Right ventricle myocardium superior (tissue), 1 donor: Measurements from ENCODE around the gene ANKRD29. TPM values are rescaled to one million over a fixed set of nuclear protein-coding genes. Genes with fewer than 3 reads are reported as not detected.
"Not testable (repeated sequence)": the region's sequence is repeated elsewhere in the genome, so short reads cannot be mapped to it uniquely, and the experiment has no call there.

Experiments
- ATAC-seq: fragments of 200-7000 bp; cut with Tn5 transposase; one replicate; pipeline ENCODE4 v1.9.1; 2020; ENCODE audit warnings: mild to moderate bottlenecking; ENCODE audit not compliant: poor library complexity
- DNase-seq: peaks from one replicate; pipeline ENCODE4 v3.0.0-alpha.2; 2020
- intact Hi-C: fragments of 100-400 bp; cut with DNase I; formaldehyde crosslinking; loops from one replicate; pipeline ENCODE4 v1.11.2; 2022
- total RNA-seq: library from RNA; stranded (reverse); fragmentation: NEBNext Ultra II Directional; extraction: Animal tissue kit (Norgen Biotek cat#: 25700); gene quantifications from one replicate; pipeline ENCODE4 v1.2.1, GENCODE V29; 2021
- donor health status: DM: no; HTN: yes; CAD: no; lungs with severe emphysema.

The ANKRD29 gene
- total RNA-seq, 1 donor from 2014 or later, result 7.0 TPM

- DNase-seq (no peak), ATAC-seq (no peak)
- intact Hi-C loops, result no loop called here
Observed at GRCh38 chr18:23574611-23575308, 88.0 kb downstream of the ANKRD29 start.

- intact Hi-C loops, result no loop called here
- DNase-seq (no peak), ATAC-seq (no peak)
Observed at GRCh38 chr18:23573626-23574431, 88.9 kb downstream of the ANKRD29 start.

GRCh38 chr18:23573020-23573419, 89.7 kb downstream of the ANKRD29 start:
- ATAC-seq (peak; percentile 45), DNase-seq (no peak)
- intact Hi-C loops, result no loop called here

- DNase-seq (no peak), ATAC-seq (no peak)
- intact Hi-C loops, result no loop called here
Observed at GRCh38 chr18:23572570-23572969, 90.1 kb downstream of the ANKRD29 start.

GRCh38 chr18:23572012-23572411, 90.7 kb downstream of the ANKRD29 start:
- intact Hi-C loops, result no loop called here
- DNase-seq (no peak), ATAC-seq (no peak)

GRCh38 chr18:23570912-23571504, 91.7 kb downstream of the ANKRD29 start:
- DNase-seq, result no peak
- no peak for ATAC-seq
- intact Hi-C loops, result no loop called here

- intact Hi-C loops, result no loop called here
- no peak for DNase-seq
Observed at GRCh38 chr18:23569299-23570063, 93.2 kb downstream of the ANKRD29 start.

GRCh38 chr18:23568281-23569138, 94.2 kb downstream of the ANKRD29 start:
- ATAC-seq (no peak), DNase-seq (no peak)
- intact Hi-C loops, result no loop called here

More at GRCh38 chr18:23569299-23570063, 93.2 kb downstream of the ANKRD29 start:
- ATAC-seq, result no peak

GRCh38 chr18:23567671-23568070, 95.0 kb downstream of the ANKRD29 start:
- intact Hi-C loops, result no loop called here
- ATAC-seq (no peak), DNase-seq (no peak)

- DNase-seq (no peak), ATAC-seq (no peak)
- intact Hi-C loops, result no loop called here
Observed at GRCh38 chr18:23565916-23566547, 96.7 kb downstream of the ANKRD29 start.

- ATAC-seq (no peak), DNase-seq (no peak)
- intact Hi-C loops, result no loop called here
Observed at GRCh38 chr18:23563377-23564043, 99.2 kb downstream of the ANKRD29 start.

GRCh38 chr18:23560186-23560585, 102.5 kb downstream of the ANKRD29 start:
- intact Hi-C loops, result no loop called here

GRCh38 chr18:23557511-23557910, 105.2 kb downstream of the ANKRD29 start:
- intact Hi-C loops, DNase-seq, ATAC-seq: not testable (repeated sequence)

More at GRCh38 chr18:23560186-23560585, 102.5 kb downstream of the ANKRD29 start:
- DNase-seq (no peak), ATAC-seq (no peak)

- no peak for ATAC-seq
- no peak for DNase-seq
- intact Hi-C loops, result no loop called here
Observed at GRCh38 chr18:23556145-23556780, 106.4 kb downstream of the ANKRD29 start.

GRCh38 chr18:23553887-23554286, 108.8 kb downstream of the ANKRD29 start:
- ATAC-seq, result no peak
- intact Hi-C loops, result no loop called here

GRCh38 chr18:23552505-23552904, 110.2 kb downstream of the ANKRD29 start:
- ATAC-seq, result no peak
- intact Hi-C loops, result no loop called here
- DNase-seq, result no peak

More at GRCh38 chr18:23553887-23554286, 108.8 kb downstream of the ANKRD29 start:
- no peak for DNase-seq

- DNase-seq (no peak), ATAC-seq (no peak)
- intact Hi-C loops, result no loop called here
Observed at GRCh38 chr18:23551978-23552377, 110.7 kb downstream of the ANKRD29 start.
